ENCODE measurements around the gene FOXO6. TPM values are rescaled to one million over a fixed set of nuclear protein-coding genes. Genes with fewer than 3 reads are reported as not detected.
"Not testable (repeated sequence)": the region's sequence is repeated elsewhere in the genome, so short reads cannot be mapped to it uniquely, and the experiment has no call there.

The FOXO6 gene
- polyA plus RNA-seq, 1 donor (not counting 4 experiments of a cell fraction or from before 2014, with no cell fraction given), result not detected

DNA sequence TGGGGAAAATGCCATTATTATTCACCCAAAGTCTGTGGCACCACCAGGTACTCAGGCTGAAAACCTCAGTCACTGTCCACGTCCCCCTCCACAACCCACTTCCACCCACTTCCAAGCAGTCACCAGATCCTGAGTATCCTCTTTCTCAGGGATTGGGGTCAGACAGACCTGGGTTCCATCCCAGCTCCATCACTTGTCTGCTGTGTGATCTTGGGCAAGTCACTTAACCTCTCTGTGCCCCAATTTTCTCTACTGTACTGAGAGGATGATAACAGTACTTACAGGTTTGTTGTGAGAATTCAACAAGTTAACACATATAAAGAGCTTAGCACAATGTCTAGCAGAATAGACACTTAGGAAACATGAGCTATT is 29.7 kb upstream of the FOXO6 start:
- no peak overlapping the region for H3K27ac ChIP-seq (ENCODE audit: control insufficient read depth, insufficient read depth, low read length)
- TF ChIP-seq EZH2 (IDR thresholded peaks at IDR 0.05; ENCODE audit: low read length), result no peak
- TF ChIP-seq, protein P1, sequence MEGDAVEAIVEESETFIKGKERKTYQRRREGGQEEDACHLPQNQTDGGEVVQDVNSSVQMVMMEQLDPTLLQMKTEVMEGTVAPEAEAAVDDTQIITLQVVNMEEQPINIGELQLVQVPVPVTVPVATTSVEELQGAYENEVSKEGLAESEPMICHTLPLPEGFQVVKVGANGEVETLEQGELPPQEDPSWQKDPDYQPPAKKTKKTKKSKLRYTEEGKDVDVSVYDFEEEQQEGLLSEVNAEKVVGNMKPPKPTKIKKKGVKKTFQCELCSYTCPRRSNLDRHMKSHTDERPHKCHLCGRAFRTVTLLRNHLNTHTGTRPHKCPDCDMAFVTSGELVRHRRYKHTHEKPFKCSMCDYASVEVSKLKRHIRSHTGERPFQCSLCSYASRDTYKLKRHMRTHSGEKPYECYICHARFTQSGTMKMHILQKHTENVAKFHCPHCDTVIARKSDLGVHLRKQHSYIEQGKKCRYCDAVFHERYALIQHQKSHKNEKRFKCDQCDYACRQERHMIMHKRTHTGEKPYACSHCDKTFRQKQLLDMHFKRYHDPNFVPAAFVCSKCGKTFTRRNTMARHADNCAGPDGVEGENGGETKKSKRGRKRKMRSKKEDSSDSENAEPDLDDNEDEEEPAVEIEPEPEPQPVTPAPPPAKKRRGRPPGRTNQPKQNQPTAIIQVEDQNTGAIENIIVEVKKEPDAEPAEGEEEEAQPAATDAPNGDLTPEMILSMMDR (optimal IDR thresholded peaks at IDR 0.05 in 1 of 3, IDR thresholded peaks at IDR 0.05 in 1 of 3, conservative IDR thresholded peaks at IDR 0.05 in 1 of 3; ENCODE audit: extremely low read depth in 1 of 3, insufficient read depth in 2 of 3, low read length in 3 of 3), result no peak
- DNase-seq (ENCODE audit: low read depth, low spot score), result no peak
- H3K27me3 ChIP-seq (ENCODE audit: control insufficient read depth, extremely low read depth, insufficient read depth, low read length), result peaks cover 5% of the 10 kb centered on the region
- no peak overlapping the region for H3K4me3 ChIP-seq (ENCODE audit: control insufficient read depth in 2 of 3, extremely low read depth in 1 of 3, insufficient read depth in 2 of 3, low read depth in 1 of 3, low read length in 3 of 3)
- no peaks in the 10 kb centered on the region for H3K79me2 ChIP-seq (ENCODE audit: control insufficient read depth, insufficient read depth, low read length)
- no peak for FAIRE-seq
- H2AFZ ChIP-seq (ENCODE audit: control insufficient read depth, low read length), result no peak overlapping the region
- no peaks in the 10 kb centered on the region for H4K20me1 ChIP-seq (ENCODE audit: control insufficient read depth, extremely low read depth, insufficient read depth, low read length)
- no peak overlapping the region for H3K9ac ChIP-seq (ENCODE audit: control insufficient read depth, extremely low read depth, insufficient read depth, low read length)
- H3K36me3 ChIP-seq (ENCODE audit: control insufficient read depth in 2 of 2, extremely low read depth in 1 of 2, insufficient read depth in 2 of 2, low read length in 2 of 2), result no peaks in the 10 kb centered on the region
- H3K4me2 ChIP-seq (ENCODE audit: control insufficient read depth, extremely low read depth, insufficient read depth, low read depth, low read length), result no peak overlapping the region
- dilution Hi-C loops (cut with MboI; ENCODE audit: extremely low pct_ligation_motif_present, low sequenced_read_pairs), result no loop called here
- H3K9me1 ChIP-seq (ENCODE audit: control insufficient read depth, extremely low read depth, insufficient read depth, low read length), result no peaks in the 10 kb centered on the region
- no peaks in the 10 kb centered on the region for H3K9me3 ChIP-seq (ENCODE audit: control insufficient read depth, low read depth, low read length)
- H3K4me1 ChIP-seq (ENCODE audit: control insufficient read depth, extremely low read depth, insufficient read depth, low read length), result peaks cover 5% of the 10 kb centered on the region

DNA sequence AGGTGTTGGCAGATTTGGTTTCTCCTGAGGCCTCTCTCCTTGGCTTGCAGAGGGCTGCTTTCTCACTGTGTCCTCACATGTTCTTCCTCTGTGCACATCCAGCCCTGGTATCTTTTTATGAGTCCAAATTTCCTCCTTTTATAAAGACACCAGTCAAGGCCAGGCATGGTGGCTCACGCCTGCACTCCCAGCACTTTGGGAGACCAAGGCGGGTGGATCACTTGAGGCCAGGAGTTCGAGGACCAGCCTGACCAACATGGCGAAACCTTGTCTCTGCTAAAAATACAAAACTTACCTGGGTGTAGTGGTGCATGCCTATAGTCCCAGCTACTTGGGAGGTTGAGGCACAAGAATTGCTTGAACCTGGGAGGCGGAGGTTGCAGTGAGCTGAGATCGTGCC is 29.1 kb upstream of the FOXO6 start:
- H3K9me3 ChIP-seq (ENCODE audit: control insufficient read depth, low read depth, low read length); H3K4me2 ChIP-seq (ENCODE audit: control insufficient read depth, extremely low read depth, insufficient read depth, low read depth, low read length); FAIRE-seq; H3K9ac ChIP-seq (ENCODE audit: control insufficient read depth, extremely low read depth, insufficient read depth, low read length); H3K4me3 ChIP-seq (ENCODE audit: control insufficient read depth in 2 of 3, extremely low read depth in 1 of 3, insufficient read depth in 2 of 3, low read depth in 1 of 3, low read length in 3 of 3); DNase-seq (ENCODE audit: low read depth, low spot score); H3K36me3 ChIP-seq (ENCODE audit: control insufficient read depth in 2 of 2, extremely low read depth in 1 of 2, insufficient read depth in 2 of 2, low read length in 2 of 2); H3K79me2 ChIP-seq (ENCODE audit: control insufficient read depth, insufficient read depth, low read length); H4K20me1 ChIP-seq (ENCODE audit: control insufficient read depth, extremely low read depth, insufficient read depth, low read length); H3K27me3 ChIP-seq (ENCODE audit: control insufficient read depth, extremely low read depth, insufficient read depth, low read length); H3K4me1 ChIP-seq (ENCODE audit: control insufficient read depth, extremely low read depth, insufficient read depth, low read length); H3K9me1 ChIP-seq (ENCODE audit: control insufficient read depth, extremely low read depth, insufficient read depth, low read length); H3K27ac ChIP-seq (ENCODE audit: control insufficient read depth, insufficient read depth, low read length); H2AFZ ChIP-seq (ENCODE audit: control insufficient read depth, low read length); dilution Hi-C loops (cut with MboI; ENCODE audit: extremely low pct_ligation_motif_present, low sequenced_read_pairs): not testable (repeated sequence)

DNA sequence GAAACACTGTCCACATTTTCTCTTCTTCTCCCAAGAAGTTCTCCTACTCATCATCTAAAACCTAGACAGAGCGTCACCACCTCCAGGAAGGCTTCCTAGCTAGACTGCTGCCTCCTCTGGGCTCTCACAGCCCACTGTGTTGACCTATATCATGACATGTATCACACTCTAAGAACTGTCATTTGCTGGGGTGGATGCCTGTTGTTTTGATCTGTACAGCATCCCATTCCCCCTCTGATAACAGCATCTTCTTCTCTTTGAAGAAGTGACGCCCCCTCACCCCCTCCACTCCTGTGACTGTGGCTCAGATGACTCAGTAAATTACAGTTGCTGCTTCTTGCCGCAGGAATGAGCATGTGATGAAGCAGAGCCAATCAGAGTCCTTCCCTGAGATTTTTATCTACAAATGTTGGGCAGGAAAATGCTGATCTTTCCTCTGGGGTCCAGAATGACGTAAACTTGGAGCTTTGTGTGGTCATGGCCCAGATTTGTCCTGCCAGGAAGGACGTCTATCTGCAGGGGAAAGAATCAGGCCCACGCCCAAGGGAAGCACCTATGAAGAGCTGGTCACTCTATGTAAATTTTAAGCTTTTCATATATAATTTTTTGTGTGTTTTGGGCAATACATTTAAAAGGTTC is 28.0 kb upstream of the FOXO6 start:
- Histone ChIP-seq H3K4me3 (ENCODE audit: control insufficient read depth in 2 of 3, extremely low read depth in 1 of 3, insufficient read depth in 2 of 3, low read depth in 1 of 3, low read length in 3 of 3) (no peak overlapping the region), H2AFZ (ENCODE audit: control insufficient read depth, low read length) (no peak overlapping the region), H3K27ac (ENCODE audit: control insufficient read depth, insufficient read depth, low read length) (no peak overlapping the region), H3K36me3 (ENCODE audit: control insufficient read depth in 2 of 2, extremely low read depth in 1 of 2, insufficient read depth in 2 of 2, low read length in 2 of 2) (no peaks in the 10 kb centered on the region), H3K9ac (ENCODE audit: control insufficient read depth, extremely low read depth, insufficient read depth, low read length) (no peak overlapping the region), H3K9me1 (ENCODE audit: control insufficient read depth, extremely low read depth, insufficient read depth, low read length) (no peaks in the 10 kb centered on the region), H3K9me3 (ENCODE audit: control insufficient read depth, low read depth, low read length) (no peaks in the 10 kb centered on the region), H3K27me3 (ENCODE audit: control insufficient read depth, extremely low read depth, insufficient read depth, low read length) (peaks cover 5% of the 10 kb centered on the region), H3K79me2 (ENCODE audit: control insufficient read depth, insufficient read depth, low read length) (no peaks in the 10 kb centered on the region), H3K4me1 (ENCODE audit: control insufficient read depth, extremely low read depth, insufficient read depth, low read length) (peaks cover 5% of the 10 kb centered on the region), H4K20me1 (ENCODE audit: control insufficient read depth, extremely low read depth, insufficient read depth, low read length) (no peaks in the 10 kb centered on the region), H3K4me2 (ENCODE audit: control insufficient read depth, extremely low read depth, insufficient read depth, low read depth, low read length) (no peak overlapping the region)
- dilution Hi-C loops (cut with MboI; ENCODE audit: extremely low pct_ligation_motif_present, low sequenced_read_pairs), result no loop called here
- DNase-seq (ENCODE audit: low read depth, low spot score), result no peak
- no peak for FAIRE-seq
- no peak for TF ChIP-seq EZH2 (IDR thresholded peaks at IDR 0.05; ENCODE audit: low read length)
- TF ChIP-seq, protein P1 (optimal IDR thresholded peaks at IDR 0.05 in 1 of 3, IDR thresholded peaks at IDR 0.05 in 1 of 3, conservative IDR thresholded peaks at IDR 0.05 in 1 of 3; ENCODE audit: extremely low read depth in 1 of 3, insufficient read depth in 2 of 3, low read length in 3 of 3), result no peak
